ENCODE data around the gene SLC6A3. TPM values are rescaled to one million over a fixed set of nuclear protein-coding genes. Genes with fewer than 3 reads are reported as not detected.

The SLC6A3 gene
- total RNA-seq, 5 donors from 2014 or later (not counting 1 experiment from before 2014, with no cell fraction given) = 0.22 TPM; not detected in 4

Other genes starting within 250 kb of the SLC6A3 start
- under 1 TPM in 1 of 5 donors, not detected in 4; 0.06 TPM for gene SLC6A19, start 243.8 kb downstream of the SLC6A3 start, total RNA-seq
- gene SLC6A18, start 220.1 kb downstream of the SLC6A3 start, total RNA-seq = not detected
- under 1 TPM; 0.09 to 0.70 (median 0.28) TPM for gene TERT, start 150.4 kb downstream of the SLC6A3 start, total RNA-seq
- gene CLPTM1L, start 100.3 kb downstream of the SLC6A3 start, total RNA-seq = 10 to 100 TPM; 70.9 to 91.0 (median 82.1) TPM
- 10 to 100 TPM; 27.9 to 57.7 (median 50.3) TPM for gene LPCAT1, start 78.5 kb upstream of the SLC6A3 start, total RNA-seq